GM23338 (cell line): ENCODE data around the gene CDH4. TPM values are rescaled to one million over a fixed set of nuclear protein-coding genes. Genes with fewer than 3 reads are reported as not detected.

ENCODE experiments used
- ATAC-seq: fragments of 200-7000 bp; cut with Tn5 transposase; 3 replicates; pipeline ENCODE4 v1.9.1; 2020
- DNase-seq: peaks from one replicate; pipeline ENCODE4 v3.0.0-alpha.2; 2015; ENCODE audit warnings: low spot score
- H2AFZ ChIP-seq: fragments of 200-600 bp; sonication (generic); 2 replicates; pipeline ENCODE4 v1.8.0; 2016; ENCODE audit warnings: antibody characterized with exemption, mild to moderate bottlenecking, moderate library complexity
- H3F3A ChIP-seq: fragments of 200-600 bp; sonication (generic); replicated peaks from 2 replicates; pipeline ENCODE4 v1.8.0; 2017; ENCODE audit warnings: antibody characterized with exemption, mixed run types, low read depth
- H3K27ac ChIP-seq: fragments of 200-600 bp; sonication (generic); 2 replicates; pipeline ENCODE4 v1.6.1; 2016; ENCODE audit warnings: low read depth
- H3K27me3 ChIP-seq: fragments of 200-600 bp; sonication (generic); 2 replicates; pipeline ENCODE4 v1.8.0; 2016; ENCODE audit warnings: mild to moderate bottlenecking, mixed run types, moderate library complexity; ENCODE audit not compliant: insufficient read depth
- H3K36me3 ChIP-seq: fragments of 200-600 bp; sonication (generic); 2 replicates; pipeline ENCODE4 v1.8.0; 2016; ENCODE audit warnings: mild to moderate bottlenecking; ENCODE audit not compliant: insufficient read depth
- H3K4me1 ChIP-seq: fragments of 200-600 bp; sonication (generic); 2 replicates; pipeline ENCODE4 v1.8.0; 2016; ENCODE audit warnings: mild to moderate bottlenecking, moderate library complexity; ENCODE audit not compliant: insufficient read depth
- H3K4me2 ChIP-seq: fragments of 200-600 bp; sonication (generic); 2 replicates; pipeline ENCODE4 v1.7.1; 2017; ENCODE audit warnings: mixed run types
- H3K4me3 ChIP-seq: fragments of 200-600 bp; sonication (generic); 2 replicates; pipeline ENCODE4 v1.6.1; 2016; ENCODE audit warnings: mixed run types
- H3K79me2 ChIP-seq: fragments of 200-600 bp; sonication (generic); replicated peaks from 2 replicates; pipeline ENCODE4 v1.8.0; 2017; ENCODE audit warnings: mild to moderate bottlenecking; ENCODE audit not compliant: insufficient read depth
- H3K9me2 ChIP-seq: fragments of 200-600 bp; sonication (generic); 2 replicates; pipeline ENCODE4 v1.8.0; 2017; ENCODE audit not compliant: insufficient read depth
- H4K20me1 ChIP-seq: fragments of 200-600 bp; sonication (generic); replicated peaks from 2 replicates; pipeline ENCODE4 v1.8.0; 2017; ENCODE audit warnings: mild to moderate bottlenecking; ENCODE audit not compliant: insufficient read depth
- H3K27ac Mint-ChIP-seq: 2 replicates; pipeline ENCODE4 v1.8.0; 2020; ENCODE audit warnings: inconsistent platforms, mild to moderate bottlenecking, moderate library complexity, mixed read lengths
- H3K27me3 Mint-ChIP-seq: 3 replicates; pipeline ENCODE4 v1.8.0; 2022; ENCODE audit warnings: low read depth, mild to moderate bottlenecking, moderate library complexity, mixed read lengths, inconsistent platforms; ENCODE audit not compliant: insufficient read depth, poor library complexity
- H3K36me3 Mint-ChIP-seq: 3 replicates; pipeline ENCODE4 v1.8.0; 2021; ENCODE audit warnings: low read depth, mild to moderate bottlenecking, inconsistent platforms, moderate library complexity, mixed read lengths
- H3K4me1 Mint-ChIP-seq: 3 replicates; pipeline ENCODE4 v1.8.0; 2020; ENCODE audit warnings: mild to moderate bottlenecking, inconsistent platforms, mixed read lengths
- H3K4me3 Mint-ChIP-seq: 3 replicates; pipeline ENCODE4 v1.8.0; 2021; ENCODE audit warnings: moderate library complexity, mild to moderate bottlenecking, inconsistent platforms, mixed read lengths
- H3K9me3 Mint-ChIP-seq: 3 replicates; pipeline ENCODE4 v1.8.0; 2020; ENCODE audit warnings: moderate library complexity, mild to moderate bottlenecking, inconsistent platforms, mixed read lengths
- CREB1 ChIP-seq: fragments of 250-450 bp; sonication (Bioruptor Pico); IDR thresholded peaks from 2 replicates; pipeline ENCODE4 v1.5.0; 2020; ENCODE audit warnings: low read depth, mild to moderate bottlenecking, moderate library complexity
- CTCF ChIP-seq, 2 experiments: fragments of 200-600 bp in 1 of 2; sonication (generic) in 1 of 2; conservative IDR thresholded peaks; 2 replicates each; pipeline versions ENCODE4 v1.5.1 to v1.6.1; 2016 to 2017; ENCODE audit warnings: antibody characterized with exemption in 2 of 2, low read depth in 2 of 2, mild to moderate bottlenecking in 2 of 2, moderate library complexity in 1 of 2
- JUNB ChIP-seq: IDR thresholded peaks from one replicate; pipeline ENCODE4 v1.6.1; 2016; ENCODE audit warnings: antibody characterized with exemption; ENCODE audit not compliant: unreplicated experiment
- NANOG ChIP-seq: IDR thresholded peaks from 2 replicates; pipeline ENCODE4 v1.6.1; 2016; ENCODE audit warnings: antibody characterized with exemption, borderline replicate concordance
- POLR2AphosphoS5 ChIP-seq: IDR thresholded peaks from 2 replicates; pipeline ENCODE4 v1.6.1; 2016; ENCODE audit warnings: antibody characterized with exemption, low read depth
- ZNF331 ChIP-seq: fragments of 250-450 bp; sonication (Bioruptor Pico); IDR thresholded peaks from 2 replicates; pipeline ENCODE4 v1.5.0; 2020; ENCODE audit warnings: low read depth, mild to moderate bottlenecking, moderate library complexity
- ZNF462 ChIP-seq: fragments of 250-450 bp; sonication (Bioruptor Pico); IDR thresholded peaks from 2 replicates; pipeline ENCODE4 v1.5.0; 2020; ENCODE audit warnings: mild to moderate bottlenecking, moderate library complexity
- polyA plus RNA-seq: library from polyadenylated mRNA; unstranded; fragments of >200 nt; fragmentation: Nextera tagmentation; extraction: Ambion mirVana; gene quantifications from 2 replicates; pipeline ENCODE4 v1.2.1, GENCODE V29; 2016
- total RNA-seq: library from RNA; depleted of rRNA; stranded (reverse); fragments of >200 nt; shearing (Covaris generic); gene quantifications from 2 replicates; pipeline ENCODE4 v1.2.3, GENCODE V29; 2014

Gene CDH4
- total and polyA plus RNA-seq, 2 experiments from 2014 or later = 1.2 to 4.2 TPM

GRCh38 chr20:61404303-61404702, 152.2 kb downstream of the CDH4 start (continued):
- no peak for TF ChIP-seq ZNF462 (CRISPR knock-in tag)

- H3K4me3 ChIP-seq = no peak overlapping the region
- H3K9me2 ChIP-seq = no peaks in the 10 kb centered on the region; the same call in 1 of the 2 replicates
- no peak for ATAC-seq
- Mint-ChIP-seq H3K27me3 (peaks cover 19% of the 10 kb centered on the region), H3K4me3 (no peak overlapping the region), H3K4me1 (no peaks in the 10 kb centered on the region), H3K36me3 (peaks cover 8% of the 10 kb centered on the region), H3K27ac (no peak overlapping the region), H3K9me3 (peaks cover 5% of the 10 kb centered on the region)
- H3K4me1 ChIP-seq = no peaks in the 10 kb centered on the region
- H2AFZ ChIP-seq = no peak overlapping the region
- TF ChIP-seq JUNB (no peak), ZNF331 (CRISPR knock-in tag) (no peak), NANOG (no peak), ZNF462 (CRISPR knock-in tag) (no peak), POLR2AphosphoS5 (no peak), CTCF (conservative IDR thresholded peaks at IDR 0.05; ENCODE audit: low read depth in 2 of 2) (no peak), CREB1 (CRISPR knock-in tag) (no peak)
- no peaks in the 10 kb centered on the region for H4K20me1 ChIP-seq
- H3F3A ChIP-seq = no peaks in the 10 kb centered on the region
- no peaks in the 10 kb centered on the region for H3K36me3 ChIP-seq
- no peaks in the 10 kb centered on the region for H3K27me3 ChIP-seq
- H3K79me2 ChIP-seq = no peaks in the 10 kb centered on the region
- DNase-seq = no peak
- no peak overlapping the region for H3K27ac ChIP-seq
- no peak overlapping the region for H3K4me2 ChIP-seq
Observed at GRCh38 chr20:61405007-61405406, 152.9 kb downstream of the CDH4 start.
